HG03060 (cell line): ENCODE results near the gene WDR47.
"Not testable (repeated sequence)": the region's sequence is repeated elsewhere in the genome, so short reads cannot be mapped to it uniquely, and the experiment has no call there.

ENCODE experiments used
- ATAC-seq: cut with Tn5 transposase; IDR thresholded peaks from one replicate; pipeline ENCODE4 v1.9.1; 2021; ENCODE audit warnings: low read depth, moderate number of reproducible peaks; ENCODE audit not compliant: unreplicated experiment

WDR47 gene

GRCh38 chr1:109056064-109056463 lies 14.2 kb upstream of the WDR47 start:
- ATAC-seq, result no peak

- not testable (repeated sequence) for ATAC-seq
Measured at GRCh38 chr1:109052145-109052544, 10.2 kb upstream of the WDR47 start.

DNA sequence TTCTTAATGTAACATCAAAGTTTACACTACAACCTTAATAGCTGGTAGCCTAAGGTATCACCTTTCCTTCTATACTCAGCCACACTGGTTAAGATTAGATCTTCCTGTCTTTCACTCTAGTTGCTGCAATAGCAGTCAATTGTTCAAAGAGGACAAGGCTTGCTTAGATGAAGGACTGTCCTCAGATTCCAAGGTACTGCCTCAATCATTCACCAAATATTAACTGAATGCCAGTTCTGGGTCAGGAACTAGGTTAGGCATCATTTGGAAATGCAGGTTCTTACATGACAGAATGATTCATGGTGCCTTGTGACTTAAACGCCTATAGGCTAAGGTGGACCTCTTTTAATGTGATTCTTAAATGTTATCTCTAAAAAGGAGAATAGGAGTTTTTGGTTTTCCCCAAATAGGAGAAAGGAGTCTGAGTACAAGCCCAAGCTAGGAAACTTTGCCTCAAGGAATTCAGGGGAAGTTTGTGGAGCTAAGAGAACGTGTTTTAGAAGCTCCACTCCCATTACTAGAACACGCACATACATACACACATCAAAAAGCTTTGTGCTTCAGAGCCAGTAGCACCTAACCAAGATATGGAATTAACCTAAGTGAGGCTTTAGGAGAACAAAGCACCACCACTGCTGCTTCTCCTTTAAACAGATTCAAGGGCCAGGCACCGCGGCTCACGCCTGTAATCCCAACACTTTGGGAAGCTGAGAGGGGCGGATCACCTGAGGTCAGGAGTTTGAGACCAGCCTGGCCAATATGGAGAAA lies 8.5 kb upstream of the WDR47 start:
- ATAC-seq, result no peak

DNA sequence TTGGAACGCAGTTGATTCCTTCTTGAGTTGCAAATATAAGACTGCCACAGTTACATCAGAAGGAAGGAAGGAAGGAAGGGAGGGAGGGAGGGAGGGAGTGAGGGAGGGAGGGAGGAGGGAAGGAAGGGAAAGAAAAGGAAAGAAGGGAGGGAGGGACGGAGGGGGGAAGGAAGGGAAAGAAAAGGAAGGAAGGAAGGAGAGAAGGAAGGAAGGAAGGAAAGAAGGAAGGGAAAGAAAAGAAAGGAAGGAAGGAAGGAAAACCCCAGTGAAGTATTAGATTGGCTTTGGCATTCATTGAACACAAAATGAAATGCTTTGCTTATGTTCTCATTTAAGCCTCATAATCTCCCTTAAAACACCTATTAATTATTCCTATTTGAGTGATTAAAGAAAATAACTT lies 6.4 kb upstream of the WDR47 start:
- ATAC-seq, result no peak

GRCh38 chr1:109047339-109047738 lies 5.4 kb upstream of the WDR47 start:
- no peak for ATAC-seq

DNA sequence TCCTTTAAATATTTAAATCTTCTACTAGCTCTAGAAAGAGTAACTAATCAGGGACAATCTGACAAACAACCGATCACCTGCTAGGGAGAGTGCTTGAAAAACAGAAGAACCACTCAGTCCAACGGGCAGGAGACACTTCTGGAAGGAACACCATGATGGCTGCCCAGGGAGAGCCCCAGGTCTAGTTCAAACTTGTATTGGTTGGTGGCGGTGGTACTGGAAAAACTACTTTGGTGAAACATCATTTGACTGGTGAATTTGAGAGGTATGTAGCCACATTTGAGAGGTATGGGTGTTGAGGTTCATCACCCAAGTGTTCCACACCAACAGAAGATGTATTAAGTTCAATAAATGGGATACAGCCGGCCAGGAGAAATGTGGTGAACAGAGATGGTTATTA lies 4.8 kb upstream of the WDR47 start:
- ATAC-seq, result no peak

DNA sequence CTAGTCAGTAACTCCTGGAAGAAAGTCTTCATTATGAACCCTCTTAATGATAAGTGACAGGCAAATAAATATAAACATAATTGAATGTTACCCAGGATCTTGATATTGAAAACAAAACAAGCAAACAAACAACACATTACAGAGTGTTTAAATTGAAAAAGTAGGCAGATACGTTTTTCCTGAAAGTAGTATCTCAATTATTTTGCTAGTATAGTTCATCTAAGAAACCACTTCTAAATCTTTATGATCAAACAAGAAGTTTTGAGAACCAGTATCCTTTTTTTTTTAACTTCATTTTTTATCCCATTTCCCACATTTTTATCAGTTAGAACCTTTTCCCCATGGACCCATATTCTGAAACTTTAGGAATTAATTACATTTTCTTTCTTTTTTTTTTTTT lies 3.7 kb upstream of the WDR47 start:
- ATAC-seq, result no peak

- no peak for ATAC-seq
Measured at GRCh38 chr1:109040989-109041620, 797 bp downstream of the WDR47 start.

- no peak for ATAC-seq
Measured at GRCh38 chr1:109040627-109040988, 1.3 kb downstream of the WDR47 start.

- no peak for ATAC-seq
Measured at GRCh38 chr1:109034382-109034781, 7.5 kb downstream of the WDR47 start.

- not testable (repeated sequence) for ATAC-seq
Measured at GRCh38 chr1:109029493-109029892, 12.4 kb downstream of the WDR47 start.

DNA sequence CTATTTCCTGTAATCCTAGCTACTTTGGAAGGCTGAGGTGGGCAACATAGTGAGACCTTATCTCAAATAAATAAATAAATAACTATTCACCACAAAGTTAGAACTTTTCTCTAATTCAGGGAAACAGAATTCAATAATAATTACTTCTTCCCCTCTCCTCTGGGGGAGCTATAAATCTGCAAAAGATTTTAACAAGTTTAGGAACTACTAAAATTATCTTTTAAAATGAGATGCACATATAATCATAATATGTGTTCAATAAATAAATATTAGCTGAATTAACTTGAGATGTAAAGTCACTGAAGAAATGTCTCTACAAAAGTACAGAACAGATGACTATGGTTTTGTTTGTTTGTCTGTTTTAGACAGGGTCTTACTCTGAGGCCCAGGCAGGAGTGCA lies 14.1 kb downstream of the WDR47 start:
- no peak for ATAC-seq

DNA sequence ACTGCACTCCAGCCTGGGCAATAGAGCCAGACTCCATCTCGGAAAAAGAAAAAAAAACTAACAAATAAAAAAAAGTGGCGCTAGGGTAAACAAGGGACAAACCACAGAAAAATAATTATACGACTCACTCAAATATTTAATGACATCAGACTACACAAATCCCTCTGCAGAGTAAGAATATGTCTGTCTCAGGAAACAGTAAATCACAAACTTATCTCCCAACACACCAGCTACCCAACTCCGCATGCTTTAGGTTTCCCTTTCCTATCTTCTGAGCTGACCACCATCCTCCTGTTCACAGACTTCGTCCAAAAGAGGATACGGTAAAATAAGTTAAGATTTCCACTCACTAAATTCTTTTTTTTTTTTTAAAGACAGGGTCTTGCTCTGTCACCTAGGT lies 16.2 kb downstream of the WDR47 start:
- ATAC-seq, result no peak

DNA sequence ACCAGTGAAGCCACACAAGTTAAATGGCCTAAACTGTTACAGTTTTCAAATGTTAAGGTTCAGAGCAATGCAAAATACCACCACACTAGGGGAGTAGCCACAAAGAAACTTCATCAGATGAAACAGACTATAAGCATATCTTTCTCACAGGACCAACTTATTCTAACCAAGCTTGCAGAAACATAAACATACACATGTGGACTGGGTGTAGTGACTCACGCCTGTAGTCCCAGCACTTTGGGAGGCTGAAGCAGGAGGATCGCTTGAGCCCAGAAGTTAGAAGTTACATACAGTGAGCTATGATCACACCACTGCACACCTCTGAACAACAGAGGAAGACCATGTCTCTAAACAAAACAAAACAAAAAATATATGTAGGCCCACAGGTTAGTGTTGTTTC lies 17.3 kb downstream of the WDR47 start:
- no peak for ATAC-seq

DNA sequence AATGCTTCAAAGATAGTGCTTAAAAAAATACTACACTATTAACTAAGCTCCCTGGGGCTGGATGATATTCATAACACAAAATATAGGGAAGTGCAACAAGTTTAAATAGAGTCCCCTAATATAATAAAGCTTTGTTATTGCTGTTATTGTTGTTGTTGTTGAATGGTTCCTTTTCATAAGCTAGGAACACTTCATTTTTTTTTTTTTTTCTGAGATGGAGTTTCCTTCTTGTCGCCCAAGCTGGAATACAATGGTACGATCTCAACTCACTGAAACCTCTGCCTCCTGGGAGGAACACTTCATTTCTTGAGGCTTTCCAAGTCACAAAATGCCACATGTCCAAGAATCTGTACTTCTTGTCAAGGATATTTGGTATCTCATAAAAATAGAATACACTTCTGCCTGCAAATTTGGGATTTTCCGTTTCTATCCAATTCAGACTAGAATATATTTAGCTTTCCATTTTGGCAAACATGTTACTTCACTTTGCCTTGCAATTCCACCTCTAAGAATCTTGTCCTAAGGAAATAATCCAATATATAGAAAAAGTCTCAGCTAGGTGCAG lies 21.1 kb downstream of the WDR47 start:
- ATAC-seq, result no peak

DNA sequence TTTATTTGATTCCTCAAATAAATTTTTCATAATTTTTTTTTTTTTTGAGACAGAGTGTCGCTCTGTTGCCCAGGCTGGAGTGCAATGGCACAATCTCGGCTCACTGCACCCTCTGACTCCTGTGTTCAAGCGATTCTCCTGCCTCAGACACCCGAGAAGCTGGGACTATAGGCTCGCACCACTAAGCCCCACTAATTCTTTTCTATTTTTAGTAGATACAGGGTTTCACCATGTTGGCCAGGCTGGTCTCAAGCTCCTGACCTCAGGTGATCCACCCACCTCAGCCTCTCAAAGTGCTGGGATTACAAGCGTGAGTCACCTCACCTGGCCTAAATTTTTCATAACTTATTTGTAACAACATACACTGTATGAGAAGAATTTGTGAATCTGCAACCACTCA lies 24.2 kb downstream of the WDR47 start:
- not testable (repeated sequence) for ATAC-seq

- no peak for ATAC-seq
Measured at GRCh38 chr1:109017134-109017533, 24.8 kb downstream of the WDR47 start.

DNA sequence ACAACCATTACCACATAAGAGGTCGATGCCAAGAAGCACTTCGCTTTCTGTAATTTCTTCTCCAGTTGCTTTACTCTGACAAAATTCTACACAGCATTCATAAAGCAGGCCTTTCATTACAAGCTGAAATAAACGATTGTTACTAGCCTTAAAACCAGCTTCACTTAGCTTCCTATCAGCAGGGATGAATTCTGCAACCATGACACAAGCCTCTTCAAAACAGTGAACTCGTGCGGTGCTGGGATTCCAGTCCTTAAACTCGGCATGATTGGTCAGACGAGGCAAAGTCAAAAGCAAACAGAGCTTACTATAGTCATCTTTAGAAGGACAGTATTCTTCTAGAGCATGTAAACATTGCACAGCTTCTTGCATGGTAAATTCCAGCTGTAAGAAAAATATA lies 30.6 kb downstream of the WDR47 start:
- no peak for ATAC-seq

DNA sequence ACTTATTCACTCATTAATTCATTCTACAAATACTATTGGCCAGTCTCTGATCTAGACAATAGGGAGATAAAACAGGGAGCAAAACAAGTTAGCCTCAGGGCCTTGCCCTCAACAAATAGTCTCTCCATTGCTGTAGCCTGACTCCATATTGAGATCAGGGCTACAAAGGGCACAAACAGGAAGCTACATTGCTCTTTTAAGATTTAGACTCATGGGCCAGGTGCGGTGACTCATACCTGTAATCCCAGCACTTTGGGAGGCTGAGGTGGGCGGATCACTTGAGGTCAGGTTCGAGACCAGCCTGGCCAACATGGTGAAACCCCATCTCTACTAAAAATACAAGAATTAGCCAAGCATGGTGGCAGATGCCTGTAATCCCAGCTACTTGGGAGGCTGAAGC lies 45.3 kb downstream of the WDR47 start:
- ATAC-seq, result not testable (repeated sequence)

DNA sequence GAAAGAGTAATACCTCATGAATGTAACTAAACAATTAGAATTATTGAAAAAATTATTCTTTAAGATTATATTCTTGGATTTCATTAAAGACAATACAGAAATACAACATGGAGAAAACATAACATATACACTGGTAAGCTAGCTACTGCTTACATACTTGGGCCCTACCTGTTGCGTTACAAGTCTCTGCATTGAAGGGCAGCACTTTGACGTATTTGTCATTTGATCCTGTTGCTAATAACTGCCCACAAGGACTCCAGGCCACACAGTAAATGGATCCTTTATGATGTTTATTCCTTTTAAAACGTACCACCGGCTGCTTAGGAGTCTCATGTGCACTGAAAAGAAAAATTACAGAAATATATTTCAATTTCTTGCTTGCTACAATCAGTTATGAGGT lies 58.8 kb downstream of the WDR47 start:
- ATAC-seq, result no peak

DNA sequence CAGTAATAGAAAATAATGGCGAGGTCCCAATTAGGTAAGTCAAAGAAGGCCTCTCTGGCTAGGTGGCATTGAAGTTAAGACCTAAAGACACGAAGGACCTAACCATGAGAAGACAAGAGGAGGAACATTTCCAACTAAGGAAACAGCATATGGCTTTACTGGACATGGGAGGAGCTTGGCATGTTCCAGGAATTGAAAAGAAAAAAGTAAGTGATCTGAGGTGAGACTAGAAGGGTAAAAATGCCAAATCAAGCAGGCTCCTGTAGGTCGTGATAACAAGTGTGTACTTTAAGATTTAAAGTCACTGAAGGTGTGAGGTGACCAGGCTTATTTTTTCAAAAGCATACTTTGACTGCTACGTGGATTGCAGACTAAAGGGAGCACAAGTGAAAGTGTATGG lies 65.2 kb downstream of the WDR47 start:
- no peak for ATAC-seq

- ATAC-seq, result no peak
Measured at GRCh38 chr1:108972951-108973350, 69.0 kb downstream of the WDR47 start.
